AML-193 (cell line): ENCODE measurements around the gene LRBA.

Experiments used
- DNase-seq, 2 experiments: peaks; one replicate each; lab custom pipeline; 2025; lab: John Stamatoyannopoulos, UW

The LRBA gene

GRCh38 chr4:150278206-150278605, 736.9 kb downstream of the LRBA start:
- no peak for DNase-seq

DNA sequence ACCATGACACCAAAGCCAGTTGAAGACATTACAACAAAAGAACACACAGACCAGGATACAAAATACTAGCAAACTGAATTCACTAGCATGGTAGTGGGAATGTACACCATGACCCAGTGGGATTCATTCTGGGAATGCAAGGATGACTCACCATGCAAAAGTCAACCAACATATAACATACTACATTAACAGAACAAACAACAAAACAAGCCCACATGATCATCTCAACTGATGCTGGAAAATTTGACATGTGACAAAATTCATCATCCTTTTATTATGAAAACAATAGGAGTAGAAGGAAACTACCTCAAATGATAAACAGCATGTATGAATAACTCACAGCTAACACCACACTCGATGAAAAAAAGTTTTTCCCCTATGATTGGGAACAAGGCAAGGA, 746.6 kb downstream of the LRBA start:
- no peak for DNase-seq

DNA sequence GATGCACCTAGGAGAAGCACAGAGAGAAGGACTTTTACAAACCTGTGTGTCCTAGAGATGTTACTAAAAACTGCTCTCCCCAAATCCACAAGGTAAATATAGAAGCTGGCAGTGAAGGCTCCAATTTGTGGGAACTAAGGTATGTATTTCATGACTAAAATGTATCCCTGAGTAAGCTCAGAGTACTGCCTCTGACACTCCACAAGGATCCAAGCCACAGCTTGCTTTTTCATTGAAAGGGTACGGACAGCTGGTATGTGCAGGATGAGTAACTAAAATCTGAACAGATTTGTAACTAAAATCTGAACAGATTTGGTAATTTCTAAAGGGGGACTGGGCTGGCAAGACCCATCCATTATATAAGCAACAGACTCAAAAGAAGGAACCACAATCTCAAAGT, 749.3 kb downstream of the LRBA start:
- DNase-seq = no peak

GRCh38 chr4:150264595-150265161, 750.4 kb downstream of the LRBA start:
- no peak for DNase-seq

GRCh38 chr4:150262611-150263010, 752.5 kb downstream of the LRBA start:
- no peak for DNase-seq

DNA sequence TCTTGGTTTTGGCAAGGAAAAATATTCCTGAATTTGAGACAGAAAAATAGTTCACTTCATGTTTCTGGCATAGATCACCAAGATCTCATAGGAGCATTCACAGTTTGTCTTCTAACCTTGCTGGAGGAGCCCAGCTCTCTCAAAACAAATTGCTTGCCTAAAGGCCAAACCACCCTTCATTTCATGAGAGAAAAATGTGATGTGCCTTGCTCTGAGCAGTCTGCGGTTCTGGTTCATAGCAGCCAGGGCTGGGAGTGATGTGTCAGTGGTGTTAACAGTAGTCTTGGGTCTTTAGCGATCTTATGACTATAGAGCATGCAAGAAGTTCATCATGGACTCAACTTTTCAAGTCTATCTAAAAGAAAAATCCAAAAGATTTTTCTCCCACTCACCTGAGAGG, 753.5 kb downstream of the LRBA start:
- no peak for DNase-seq

GRCh38 chr4:150259861-150260567, 755.1 kb downstream of the LRBA start:
- no peak for DNase-seq

- no peak for DNase-seq
Observed at GRCh38 chr4:150258569-150258968, 756.5 kb downstream of the LRBA start.

DNA sequence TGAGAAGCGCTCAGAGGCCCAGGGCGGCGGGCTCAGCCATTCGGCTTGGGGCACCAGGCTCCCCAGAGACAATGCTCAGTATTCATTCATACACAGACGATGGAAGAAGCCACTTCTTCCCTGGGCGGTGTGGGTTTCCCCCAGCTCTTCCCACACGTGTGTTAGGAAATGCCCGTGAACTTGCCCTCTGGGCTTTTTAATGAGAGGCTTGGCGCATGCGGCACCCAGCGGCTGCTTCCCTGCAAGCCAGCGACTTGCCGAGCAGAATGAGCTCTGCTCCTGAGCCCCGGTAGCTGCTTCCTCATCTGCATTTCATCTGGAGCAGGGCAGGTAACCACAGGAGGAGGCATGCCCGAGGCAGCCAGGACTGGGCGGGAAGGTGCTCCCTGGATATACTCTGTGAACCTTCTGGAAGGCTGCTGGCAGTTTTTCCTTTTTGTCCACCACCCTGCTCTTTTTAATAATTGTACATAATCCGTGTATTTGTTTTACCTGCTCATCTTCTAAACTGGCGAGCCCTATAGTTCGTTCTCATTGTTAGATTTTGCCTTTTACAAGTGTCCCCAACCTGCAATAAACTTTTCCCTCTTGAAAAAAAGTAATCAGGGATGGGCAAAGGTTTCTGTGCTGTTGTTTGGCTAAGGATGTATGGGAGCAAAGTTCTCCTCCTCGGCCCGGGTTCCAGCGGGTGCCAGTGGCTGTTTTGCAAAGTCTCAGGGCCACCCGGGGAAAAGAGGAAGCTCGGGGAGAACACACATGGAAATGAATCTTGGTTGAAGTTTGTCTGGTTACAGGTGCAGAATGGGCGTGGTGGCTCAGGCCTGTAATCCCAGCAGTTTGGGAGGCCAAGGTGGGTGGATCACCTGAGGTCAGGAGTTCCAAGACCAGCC, 758.0 kb downstream of the LRBA start:
- DNase-seq = no peak

DNA sequence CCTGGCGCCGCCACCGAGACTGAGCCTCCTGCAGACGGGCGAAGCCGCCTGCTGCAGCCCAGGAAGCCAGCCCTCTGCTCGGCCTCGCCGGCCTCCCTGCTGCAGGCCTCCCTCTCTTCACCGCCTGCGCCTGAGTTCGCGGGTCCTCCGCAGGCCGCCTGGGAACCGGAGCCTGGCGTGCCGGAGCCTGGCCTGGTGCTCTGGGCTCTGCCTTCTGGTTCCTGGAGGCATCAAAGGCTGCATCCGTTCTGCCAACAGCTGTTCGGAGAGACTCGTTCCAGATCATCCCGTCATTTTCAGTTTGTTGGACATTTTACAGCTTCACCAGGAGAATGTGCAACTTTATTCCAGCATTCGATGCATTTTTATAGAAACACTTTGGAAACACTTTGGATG, 758.9 kb downstream of the LRBA start:
- no peak for DNase-seq

DNA sequence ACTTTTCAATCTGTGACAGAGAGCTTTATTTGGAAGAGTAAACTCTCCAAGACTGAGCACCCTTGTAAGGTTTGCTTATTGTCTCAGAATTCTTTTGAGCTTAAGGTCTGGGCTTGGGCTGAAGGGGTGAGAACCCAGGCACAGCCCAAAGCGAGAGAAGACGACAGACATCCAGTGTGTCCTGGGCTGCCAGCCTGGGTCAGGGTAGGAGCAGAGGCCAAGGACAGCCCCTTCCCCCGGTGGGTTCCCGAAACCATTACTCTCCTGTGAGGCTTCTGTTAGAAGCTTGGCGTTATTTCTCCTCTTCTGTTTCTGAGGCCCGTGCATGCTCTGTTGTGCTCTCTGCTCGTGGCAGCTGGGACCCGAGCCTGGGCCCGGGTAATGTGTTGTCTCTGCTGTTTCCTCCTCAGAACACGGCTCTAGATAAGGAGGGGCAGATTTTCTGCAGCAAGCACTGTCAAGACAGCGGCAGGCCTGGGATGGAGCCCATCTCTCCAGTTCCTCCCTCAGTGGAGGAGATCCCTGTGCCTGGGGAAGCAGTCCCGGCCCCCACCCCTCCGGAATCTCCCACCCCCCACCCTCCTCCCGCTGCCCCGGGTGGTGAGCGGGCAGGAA, 759.4 kb downstream of the LRBA start:
- DNase-seq = no peak

DNA sequence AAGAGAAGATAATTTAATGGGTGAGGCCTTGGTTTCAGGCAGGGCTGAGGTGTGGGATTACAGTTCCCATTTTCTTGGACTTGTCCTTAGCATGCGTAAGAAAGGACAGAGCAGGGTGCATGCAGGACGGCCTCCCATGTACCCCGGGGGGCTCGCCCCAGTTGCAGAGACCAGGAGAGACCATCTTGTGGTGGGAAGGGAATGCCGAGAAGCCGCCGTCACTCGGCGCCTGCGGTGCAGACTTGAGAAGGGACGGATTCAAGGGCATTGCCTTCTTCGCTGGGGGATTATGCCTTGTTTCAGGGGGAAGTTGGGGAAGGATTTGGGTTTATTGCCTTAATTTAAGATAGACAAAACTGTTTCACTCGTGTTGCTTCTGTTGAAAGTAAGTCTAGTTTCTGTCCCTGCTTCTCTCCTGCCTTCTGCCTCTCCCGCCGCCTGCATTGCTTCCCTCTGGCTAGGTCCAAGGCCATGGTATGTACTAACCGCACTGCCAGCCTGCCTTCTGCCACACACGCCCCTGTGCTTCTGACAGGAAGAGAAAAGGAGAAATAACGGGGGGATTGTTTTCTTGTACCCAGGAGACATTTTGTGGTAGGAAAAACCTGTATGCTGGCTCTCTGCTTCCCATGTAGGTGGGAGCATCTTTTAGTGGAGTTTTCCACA, 761.0 kb downstream of the LRBA start:
- DNase-seq = no peak

DNA sequence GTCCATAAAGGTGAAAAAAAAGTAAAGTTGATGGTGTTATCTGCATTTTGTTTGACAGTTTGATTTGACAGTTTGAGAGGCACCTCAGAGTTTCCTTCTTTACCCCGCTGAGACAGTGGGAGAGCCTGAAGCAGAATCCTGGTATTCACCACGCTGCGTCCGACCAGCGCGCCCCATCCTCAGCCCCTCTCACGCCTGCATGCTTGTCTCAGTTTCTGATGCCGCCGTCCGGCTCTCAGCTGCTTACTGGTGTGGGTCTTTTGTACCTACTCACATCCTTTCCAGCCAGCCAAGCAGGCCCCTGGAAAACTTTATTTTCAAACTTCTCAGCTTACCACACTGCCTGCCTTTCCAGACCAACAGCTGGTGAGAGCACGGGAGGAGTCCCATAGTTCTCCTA, 761.7 kb downstream of the LRBA start:
- DNase-seq = no peak

- no peak for DNase-seq
Observed at GRCh38 chr4:150252741-150253140, 762.3 kb downstream of the LRBA start.

DNA sequence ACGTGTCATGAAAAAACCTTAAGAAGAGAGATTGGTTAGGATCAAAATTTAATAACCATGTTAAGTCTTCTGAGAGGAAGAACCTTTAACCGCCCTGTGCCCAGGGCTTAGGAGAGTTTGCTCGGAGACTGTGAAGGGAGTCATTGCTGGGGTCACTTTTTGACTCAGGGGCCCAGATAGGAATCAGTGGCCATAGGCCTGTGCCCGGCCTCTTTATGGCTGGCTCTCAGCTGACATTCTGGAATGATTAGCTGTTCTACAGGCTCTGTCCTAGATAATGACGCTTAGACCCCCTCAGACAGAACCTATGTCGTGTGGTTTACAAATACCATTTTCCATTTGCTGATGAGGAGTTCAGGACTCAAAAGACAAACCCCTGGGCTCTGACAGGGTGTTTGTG, 762.8 kb downstream of the LRBA start:
- DNase-seq = no peak

GRCh38 chr4:150251752-150252190, 763.3 kb downstream of the LRBA start:
- no peak for DNase-seq

DNA sequence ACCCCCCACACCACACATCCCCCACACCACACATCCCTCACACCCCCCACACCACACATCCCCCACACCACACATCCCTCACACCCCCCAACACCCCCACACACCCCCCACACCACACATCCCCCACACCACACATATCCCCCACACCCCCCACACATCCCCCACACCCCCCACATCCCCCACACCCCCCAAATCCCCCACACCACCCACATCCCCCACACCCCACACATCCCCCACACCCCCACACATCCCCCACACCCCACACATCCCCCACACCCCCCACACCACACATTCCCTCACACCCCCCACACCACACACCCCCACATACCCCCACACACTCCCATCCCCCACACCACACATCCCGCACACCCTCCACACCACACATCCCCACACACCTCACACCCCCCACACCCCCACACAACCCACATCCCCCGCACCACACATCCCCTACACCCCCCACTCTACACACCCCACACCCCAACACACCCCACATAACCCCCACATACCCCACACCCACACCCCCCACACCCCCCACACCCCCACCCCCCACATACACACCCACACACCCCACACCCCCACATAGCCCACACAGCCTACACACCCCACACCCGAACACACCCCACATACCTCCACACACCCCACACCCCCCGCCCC, 764.0 kb downstream of the LRBA start:
- DNase-seq = no peak

DNA sequence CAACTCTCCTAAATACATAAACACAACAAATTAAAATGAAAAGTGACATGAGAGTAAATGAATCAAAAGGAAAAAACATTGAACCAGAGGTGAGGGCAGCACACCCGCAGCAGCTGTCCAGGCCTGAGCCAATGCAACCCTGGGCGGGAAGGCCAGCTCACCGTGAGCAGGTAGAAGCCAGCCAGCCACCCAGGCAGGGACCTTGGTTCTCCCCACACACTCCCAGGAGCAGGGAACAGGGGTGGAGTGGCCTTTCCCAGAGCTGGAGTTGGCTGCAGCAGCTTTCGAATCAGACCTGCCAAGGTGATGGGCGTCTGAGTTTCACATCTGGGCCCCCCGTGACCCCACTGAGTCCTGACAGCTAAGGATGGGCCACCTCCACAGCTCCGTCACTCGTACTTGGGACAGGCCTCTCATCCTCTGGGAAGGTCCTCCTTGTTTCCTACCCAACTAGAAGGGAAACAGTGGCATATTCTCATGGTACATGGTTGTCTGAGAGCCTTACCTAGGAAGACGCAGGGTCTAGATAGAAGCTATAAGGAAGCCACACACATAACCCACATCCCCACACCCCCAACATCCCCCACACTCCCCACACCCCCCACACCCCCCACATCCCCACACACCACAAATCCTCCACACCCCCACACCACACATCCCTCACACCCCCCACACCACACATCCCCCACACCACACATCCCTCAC, 764.6 kb downstream of the LRBA start:
- DNase-seq = no peak

DNA sequence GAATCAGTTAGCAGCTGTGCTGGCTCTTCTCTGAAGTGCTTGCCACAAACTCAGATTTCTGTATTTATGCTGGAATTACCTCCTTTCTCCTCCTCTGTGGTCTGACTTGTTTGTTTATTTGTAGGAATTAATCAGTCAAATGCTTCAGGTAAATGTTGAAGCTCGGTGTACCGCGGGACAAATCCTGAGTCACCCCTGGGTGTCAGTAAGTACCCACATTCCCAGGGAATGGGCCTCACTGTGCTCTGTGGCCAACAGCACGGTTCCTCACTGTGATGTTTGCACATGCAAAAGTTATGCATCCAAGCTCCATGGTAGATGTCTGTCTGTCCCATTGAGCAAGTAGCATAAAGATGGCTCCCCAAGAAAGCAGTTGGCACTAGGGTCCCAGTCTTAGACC, 766.9 kb downstream of the LRBA start:
- no peak for DNase-seq

DNA sequence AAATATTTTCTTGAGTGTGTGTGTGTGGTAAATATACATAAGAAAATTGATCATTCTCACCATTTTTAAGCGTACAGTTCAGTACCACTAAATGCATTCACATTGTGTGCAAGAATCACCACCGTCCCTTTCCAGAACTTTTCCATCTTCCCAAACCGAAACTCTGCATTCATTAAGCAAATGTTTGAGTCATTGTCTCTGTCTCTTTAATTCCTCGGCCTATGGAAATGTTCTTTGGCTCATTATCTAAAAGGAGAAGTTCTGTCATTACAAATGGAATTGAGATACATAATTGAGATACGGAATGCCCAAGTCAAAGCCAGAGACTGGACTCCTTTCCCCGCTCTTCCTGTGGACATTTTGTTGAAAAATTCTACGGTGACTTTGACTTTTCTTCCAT, 767.9 kb downstream of the LRBA start:
- no peak for DNase-seq

- no peak for DNase-seq
Observed at GRCh38 chr4:150244600-150244999, 770.5 kb downstream of the LRBA start.
